Transverse colon (tissue), 4 donors: ENCODE results near the gene AKAP13.

Source experiments
- POLR2AphosphoS5 ChIP-seq, 3 donors: sonication (generic); formaldehyde crosslinking; IDR thresholded peaks; one replicate each; pipeline ENCODE4 v1.6.1; 2016; ENCODE audit warnings: antibody characterized with exemption in 3 of 3
- TF ChIP-seq, protein P1 (sequence below), 5 experiments: fragments of 200-600 bp in 3 of 5; fragments of 450-650 bp in 2 of 5; sonication (generic) in 3 of 5; IDR thresholded peaks; 1 replicate in 2 of 5; 2 replicates in 3 of 5; pipeline ENCODE4 v1.5.1; 2016 to 2017; ENCODE audit warnings: antibody characterized with exemption in 5 of 5, inconsistent platforms in 3 of 5, mild to moderate bottlenecking in 2 of 5, moderate library complexity in 1 of 5

DNA sequence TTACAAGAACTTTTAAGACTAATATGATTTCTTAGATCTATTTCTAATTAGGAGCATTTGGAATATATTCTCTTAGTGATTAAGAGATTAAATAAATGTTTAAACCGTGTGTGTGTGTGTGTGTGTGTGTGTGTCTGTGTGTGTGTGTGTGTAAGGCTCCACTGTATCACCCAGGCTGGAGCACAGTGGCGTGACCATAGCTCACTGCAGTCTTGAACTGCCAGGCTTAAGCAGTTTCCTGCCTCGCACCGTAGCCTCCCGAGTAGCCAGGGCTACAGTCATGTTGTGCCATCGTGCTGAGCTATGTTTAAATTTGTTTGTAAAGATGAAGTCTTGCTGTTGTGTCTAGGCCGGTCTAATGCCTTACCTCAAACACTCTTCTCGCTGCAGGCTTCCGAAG, 305.0 kb downstream of the AKAP13 start:
- TF ChIP-seq, protein P1, sequence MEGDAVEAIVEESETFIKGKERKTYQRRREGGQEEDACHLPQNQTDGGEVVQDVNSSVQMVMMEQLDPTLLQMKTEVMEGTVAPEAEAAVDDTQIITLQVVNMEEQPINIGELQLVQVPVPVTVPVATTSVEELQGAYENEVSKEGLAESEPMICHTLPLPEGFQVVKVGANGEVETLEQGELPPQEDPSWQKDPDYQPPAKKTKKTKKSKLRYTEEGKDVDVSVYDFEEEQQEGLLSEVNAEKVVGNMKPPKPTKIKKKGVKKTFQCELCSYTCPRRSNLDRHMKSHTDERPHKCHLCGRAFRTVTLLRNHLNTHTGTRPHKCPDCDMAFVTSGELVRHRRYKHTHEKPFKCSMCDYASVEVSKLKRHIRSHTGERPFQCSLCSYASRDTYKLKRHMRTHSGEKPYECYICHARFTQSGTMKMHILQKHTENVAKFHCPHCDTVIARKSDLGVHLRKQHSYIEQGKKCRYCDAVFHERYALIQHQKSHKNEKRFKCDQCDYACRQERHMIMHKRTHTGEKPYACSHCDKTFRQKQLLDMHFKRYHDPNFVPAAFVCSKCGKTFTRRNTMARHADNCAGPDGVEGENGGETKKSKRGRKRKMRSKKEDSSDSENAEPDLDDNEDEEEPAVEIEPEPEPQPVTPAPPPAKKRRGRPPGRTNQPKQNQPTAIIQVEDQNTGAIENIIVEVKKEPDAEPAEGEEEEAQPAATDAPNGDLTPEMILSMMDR (IDR thresholded peaks at IDR 0.05), result no peak
- TF ChIP-seq POLR2AphosphoS5 (IDR thresholded peaks at IDR 0.05), result peak in 1 of 3 donors; percentile 8
